B cell (primary cell): ENCODE measurements around the gene LMO3. TPM values are rescaled to one million over a fixed set of nuclear protein-coding genes. Genes with fewer than 3 reads are reported as not detected.

ENCODE experiments used
- ATAC-seq: fragments of 200-7000 bp; cut with Tn5 transposase; one replicate; pipeline ENCODE4 v1.10.0; 2021; ENCODE audit warnings: low read depth, mild to moderate bottlenecking, moderate number of reproducible peaks, moderate library complexity
- CTCF ChIA-PET: fragments of 350-600 bp; sonication (Branson Sonifier 250); formaldehyde crosslinking; loops from one replicate; lab custom pipeline; 2021; ENCODE audit warnings: antibody characterized with exemption, inconsistent platforms; lab: Charles Lee
- POLR2A ChIA-PET: fragments of 350-600 bp; sonication (Branson Sonifier 250); formaldehyde crosslinking; loops from one replicate; lab custom pipeline; 2021; ENCODE audit warnings: antibody characterized with exemption; lab: Charles Lee
- DNase-seq: peaks from one replicate; pipeline ENCODE4 v3.0.0; 2013
- H2AFZ ChIP-seq: 2 replicates; pipeline ENCODE4 v1.6.1; 2012; ENCODE audit warnings: mild to moderate bottlenecking, low read depth, low read length; ENCODE audit not compliant: insufficient read depth, poor library complexity, severe bottlenecking
- H3K27ac ChIP-seq, 2 donors: 1 replicate in 1 of 2; 2 replicates in 1 of 2; pipeline ENCODE4 v1.5.1; 2012 to 2013; ENCODE audit warnings: low read length in 2 of 2, mild to moderate bottlenecking in 2 of 2, moderate library complexity in 1 of 2
- H3K27me3 ChIP-seq, 4 experiments: fragments of 200-600 bp in 1 of 4; sonication (generic) in 1 of 4; replicated peaks in 1 of 4; 1 replicate in 2 of 4; 2 replicates in 2 of 4; pipeline versions ENCODE4 v1.6.1 to v1.7.0; 2013 to 2016; ENCODE audit warnings: low read length in 3 of 4, mild to moderate bottlenecking in 2 of 4, mixed read lengths in 1 of 4, moderate library complexity in 1 of 4; ENCODE audit not compliant: insufficient read depth in 4 of 4, control insufficient read depth in 3 of 4; ENCODE audit errors: control extremely low read depth in 1 of 4
- H3K36me3 ChIP-seq, 2 experiments: replicated peaks in 1 of 2; 1 replicate in 1 of 2; 2 replicates in 1 of 2; pipeline versions ENCODE4 v1.6.1 to v1.7.1; 2013; ENCODE audit warnings: low read length in 1 of 2; ENCODE audit not compliant: insufficient read depth in 2 of 2, control insufficient read depth in 1 of 2; ENCODE audit errors: control extremely low read depth in 1 of 2, extremely low read depth in 1 of 2
- H3K4me1 ChIP-seq, 2 donors: fragments of 200-600 bp in 1 of 2; sonication (generic) in 1 of 2; 1 replicate in 1 of 2; 2 replicates in 1 of 2; pipeline versions ENCODE4 v1.5.1 to v1.6.1; 2013 to 2017; ENCODE audit warnings: low read length in 2 of 2; ENCODE audit not compliant: control insufficient read depth in 2 of 2, insufficient read depth in 2 of 2
- H3K4me2 ChIP-seq: replicated peaks from 2 replicates; pipeline ENCODE3; 2012; ENCODE audit warnings: mild to moderate bottlenecking, low read depth, low read length; ENCODE audit not compliant: poor library complexity, severe bottlenecking
- H3K4me3 ChIP-seq, 5 experiments: fragments of 200-600 bp in 1 of 5; sonication (generic) in 1 of 5; 1 replicate in 3 of 5; 2 replicates in 2 of 5; pipeline versions ENCODE4 v1.5.1 to v1.7.0; 2011 to 2016; ENCODE audit warnings: low read length in 4 of 5, mild to moderate bottlenecking in 4 of 5, low read depth in 2 of 5, control low read depth in 1 of 5, moderate library complexity in 1 of 5; ENCODE audit not compliant: insufficient read depth in 1 of 5; ENCODE audit errors: control extremely low read depth in 1 of 5, extremely low read depth in 1 of 5
- H3K79me2 ChIP-seq: fragments of 200-600 bp; sonication (generic); one replicate; pipeline ENCODE4 v1.6.0; 2016; ENCODE audit warnings: low read length; ENCODE audit not compliant: control insufficient read depth, insufficient read depth
- H3K9ac ChIP-seq: fragments of 200-600 bp; sonication (generic); 2 replicates; pipeline ENCODE4 v1.6.1; 2017; ENCODE audit warnings: mild to moderate bottlenecking, low read length, moderate library complexity
- H3K9me3 ChIP-seq, 3 donors: one replicate each; pipeline versions ENCODE4 v1.6.1 to v1.7.1; 2013; ENCODE audit warnings: low read length in 2 of 3; ENCODE audit not compliant: control insufficient read depth in 2 of 3, insufficient read depth in 1 of 3; ENCODE audit errors: control extremely low read depth in 1 of 3
- H4K20me1 ChIP-seq: 2 replicates; pipeline ENCODE4 v1.6.0; 2012; ENCODE audit warnings: mild to moderate bottlenecking, low read length; ENCODE audit not compliant: insufficient read depth, control insufficient read depth, poor library complexity, severe bottlenecking
- H3K27ac Mint-ChIP-seq: one replicate; pipeline ENCODE4 v1.8.0; 2021; ENCODE audit warnings: mixed read lengths
- H3K27me3 Mint-ChIP-seq: one replicate; pipeline ENCODE4 v1.8.0; 2021; ENCODE audit warnings: mixed read lengths
- H3K4me1 Mint-ChIP-seq: one replicate; pipeline ENCODE4 v1.8.0; 2021; ENCODE audit warnings: mixed read lengths
- H3K4me3 Mint-ChIP-seq: one replicate; pipeline ENCODE4 v1.8.0; 2021; ENCODE audit warnings: mixed read lengths
- H3K9me3 Mint-ChIP-seq: one replicate; pipeline ENCODE4 v1.8.0; 2022; ENCODE audit warnings: mixed read lengths; ENCODE audit not compliant: insufficient read depth
- EZH2 ChIP-seq: IDR thresholded peaks from 2 replicates; pipeline ENCODE4 v1.6.1; 2012; ENCODE audit warnings: borderline replicate concordance, low read depth, mild to moderate bottlenecking, moderate library complexity, low read length; ENCODE audit not compliant: insufficient read depth, poor library complexity, severe bottlenecking
- WGBS: methylation state at CpG from one replicate; pipeline ENCODE4 v1.1.5; 2013; ENCODE audit warnings: missing lambda C conversion rate; ENCODE audit not compliant: insufficient coverage; 5-methylcytosine and 5-hydroxymethylcytosine counted together
- intact Hi-C: fragments of 100-400 bp; cut with micrococcal nuclease; formaldehyde crosslinking; loops from one replicate; pipeline ENCODE4 v1.10.0; 2022
- polyA plus RNA-seq: library from polyadenylated mRNA; depleted of rRNA; stranded (reverse); fragments of >200 nt; gene quantifications from 2 replicates; pipeline ENCODE4 v1.2.3, GENCODE V29; 2012
- total RNA-seq, 2 donors: library from RNA; stranded (reverse); fragments of 120-200 nt in 1 of 2; gene quantifications; 1 replicate in 1 of 2; 2 replicates in 1 of 2; pipeline versions ENCODE4 v1.2.3 to v1.2.4, GENCODE V29; 2013 to 2022
- TF ChIP-seq, protein P1 (sequence below): fragments of 200-600 bp; IDR thresholded peaks from one replicate; pipeline ENCODE4 v1.8.0; 2022; ENCODE audit warnings: antibody characterized with exemption, mild to moderate bottlenecking

The LMO3 gene
- total and polyA plus RNA-seq, 2 donors (not counting 1 experiment from before 2014, with no cell fraction given), result not detected

DNA sequence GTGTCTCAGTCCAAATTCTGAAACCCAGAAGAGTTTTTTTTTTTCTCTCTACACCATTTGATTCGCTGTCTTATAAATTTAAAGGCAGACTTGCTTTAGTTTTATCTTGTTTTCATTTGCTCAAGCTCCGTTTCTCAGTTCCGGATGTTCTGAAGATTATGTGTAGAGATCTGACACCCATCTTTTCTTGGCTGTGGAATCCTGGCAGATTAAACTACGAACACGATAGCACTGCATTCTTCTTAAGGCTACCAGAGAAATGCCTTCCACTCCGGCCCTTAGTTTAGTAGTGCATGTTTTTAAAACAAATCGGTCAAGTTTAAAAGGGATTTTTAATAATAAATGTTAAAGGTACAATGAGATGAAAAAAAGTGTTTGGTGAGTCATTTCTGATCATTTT lies 106.4 kb downstream of the LMO3 start:
- Histone ChIP-seq H3K27me3 (no peaks in the 10 kb centered on the region), H3K4me3 (no peak overlapping the region), H3K36me3 (no peaks in the 10 kb centered on the region), H3K9ac (no peak overlapping the region), H2AFZ (no peak overlapping the region), H3K79me2 (no peaks in the 10 kb centered on the region), H3K4me1 (no peaks in the 10 kb centered on the region), H3K27ac (no peak overlapping the region), H4K20me1 (no peaks in the 10 kb centered on the region), H3K4me2 (no peak overlapping the region), H3K9me3 (no peaks in the 10 kb centered on the region)
- Mint-ChIP-seq H3K4me1 (no peaks in the 10 kb centered on the region), H3K9me3 (no peaks in the 10 kb centered on the region), H3K27ac (no peak overlapping the region), H3K27me3 (no peaks in the 10 kb centered on the region), H3K4me3 (no peak overlapping the region)
- CTCF ChIA-PET, result no interaction called here
- 70% methylated on average over 2 of the region's 7 CpGs for WGBS
- POLR2A ChIA-PET, result no interaction called here
- intact Hi-C loops, result no loop called here
- ATAC-seq, result no peak
- TF ChIP-seq EZH2, result no peak
- TF ChIP-seq, protein P1, sequence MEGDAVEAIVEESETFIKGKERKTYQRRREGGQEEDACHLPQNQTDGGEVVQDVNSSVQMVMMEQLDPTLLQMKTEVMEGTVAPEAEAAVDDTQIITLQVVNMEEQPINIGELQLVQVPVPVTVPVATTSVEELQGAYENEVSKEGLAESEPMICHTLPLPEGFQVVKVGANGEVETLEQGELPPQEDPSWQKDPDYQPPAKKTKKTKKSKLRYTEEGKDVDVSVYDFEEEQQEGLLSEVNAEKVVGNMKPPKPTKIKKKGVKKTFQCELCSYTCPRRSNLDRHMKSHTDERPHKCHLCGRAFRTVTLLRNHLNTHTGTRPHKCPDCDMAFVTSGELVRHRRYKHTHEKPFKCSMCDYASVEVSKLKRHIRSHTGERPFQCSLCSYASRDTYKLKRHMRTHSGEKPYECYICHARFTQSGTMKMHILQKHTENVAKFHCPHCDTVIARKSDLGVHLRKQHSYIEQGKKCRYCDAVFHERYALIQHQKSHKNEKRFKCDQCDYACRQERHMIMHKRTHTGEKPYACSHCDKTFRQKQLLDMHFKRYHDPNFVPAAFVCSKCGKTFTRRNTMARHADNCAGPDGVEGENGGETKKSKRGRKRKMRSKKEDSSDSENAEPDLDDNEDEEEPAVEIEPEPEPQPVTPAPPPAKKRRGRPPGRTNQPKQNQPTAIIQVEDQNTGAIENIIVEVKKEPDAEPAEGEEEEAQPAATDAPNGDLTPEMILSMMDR, result no peak
- no peak for DNase-seq
